Progenitor cell of endocrine pancreas (in vitro differentiated cells): ENCODE data around the gene ACTL7A. TPM values are rescaled to one million over a fixed set of nuclear protein-coding genes. Genes with fewer than 3 reads are reported as not detected.

Experiments
- DNase-seq: peaks from one replicate; pipeline ENCODE4 v3.0.0; 2021; ENCODE audit warnings: low spot score; ENCODE audit not compliant: unreplicated experiment
- H3K27ac Mint-ChIP-seq: 2 replicates; pipeline ENCODE4 v1.8.0; 2021; ENCODE audit warnings: mild to moderate bottlenecking, moderate library complexity, mixed read lengths
- H3K27me3 Mint-ChIP-seq: 2 replicates; pipeline ENCODE4 v1.8.0; 2021; ENCODE audit warnings: mixed read lengths
- H3K36me3 Mint-ChIP-seq: 2 replicates; pipeline ENCODE4 v1.8.0; 2022; ENCODE audit warnings: mixed read lengths; ENCODE audit not compliant: insufficient read depth
- H3K4me1 Mint-ChIP-seq: 2 replicates; pipeline ENCODE4 v1.8.0; 2021; ENCODE audit warnings: low read depth, mixed read lengths
- H3K4me3 Mint-ChIP-seq: 2 replicates; pipeline ENCODE4 v1.8.0; 2021; ENCODE audit warnings: low read depth, mild to moderate bottlenecking, moderate library complexity, mixed read lengths
- H3K9me3 Mint-ChIP-seq: 2 replicates; pipeline ENCODE4 v1.8.0; 2021; ENCODE audit warnings: low read depth, mixed read lengths
- total RNA-seq: library from RNA; stranded (reverse); gene quantifications from 2 replicates; pipeline ENCODE4 v1.2.1, GENCODE V29; 2021
- TF ChIP-seq, protein P1 (sequence below): fragments of 200-600 bp; sonication (generic); IDR thresholded peaks from one replicate; pipeline ENCODE4 v1.5.0; 2021; ENCODE audit warnings: antibody characterized with exemption, mild to moderate bottlenecking; ENCODE audit not compliant: unreplicated experiment

The ACTL7A gene
- total RNA-seq, 1 donor from 2014 or later: not detected

DNA sequence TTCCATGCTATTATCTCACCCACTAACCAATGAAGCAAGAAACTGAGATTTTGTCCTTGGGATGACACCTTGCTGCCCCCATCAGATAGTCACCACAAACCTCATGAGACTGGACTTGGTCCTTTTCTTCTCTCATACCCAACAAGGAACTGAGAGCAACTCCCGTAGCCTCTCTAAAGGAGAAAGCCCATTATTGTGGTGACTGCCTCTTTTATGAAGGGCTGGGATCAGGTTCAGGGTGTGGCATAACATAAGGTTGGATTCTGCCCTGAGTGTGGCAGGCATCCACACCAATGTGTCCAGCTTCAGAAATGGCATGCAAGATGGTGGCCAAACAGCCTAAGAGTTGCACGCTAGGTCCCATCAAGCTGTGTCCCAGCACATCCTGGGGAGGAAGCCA, 1.3 kb upstream of the ACTL7A start:
- Mint-ChIP-seq H3K4me3 (no peak overlapping the region), H3K36me3 (no peaks in the 10 kb centered on the region), H3K27me3 (peaks cover 4% of the 10 kb centered on the region), H3K4me1 (no peaks in the 10 kb centered on the region), H3K27ac (no peak overlapping the region), H3K9me3 (no peaks in the 10 kb centered on the region)
- no peak for DNase-seq
- TF ChIP-seq, protein P1, sequence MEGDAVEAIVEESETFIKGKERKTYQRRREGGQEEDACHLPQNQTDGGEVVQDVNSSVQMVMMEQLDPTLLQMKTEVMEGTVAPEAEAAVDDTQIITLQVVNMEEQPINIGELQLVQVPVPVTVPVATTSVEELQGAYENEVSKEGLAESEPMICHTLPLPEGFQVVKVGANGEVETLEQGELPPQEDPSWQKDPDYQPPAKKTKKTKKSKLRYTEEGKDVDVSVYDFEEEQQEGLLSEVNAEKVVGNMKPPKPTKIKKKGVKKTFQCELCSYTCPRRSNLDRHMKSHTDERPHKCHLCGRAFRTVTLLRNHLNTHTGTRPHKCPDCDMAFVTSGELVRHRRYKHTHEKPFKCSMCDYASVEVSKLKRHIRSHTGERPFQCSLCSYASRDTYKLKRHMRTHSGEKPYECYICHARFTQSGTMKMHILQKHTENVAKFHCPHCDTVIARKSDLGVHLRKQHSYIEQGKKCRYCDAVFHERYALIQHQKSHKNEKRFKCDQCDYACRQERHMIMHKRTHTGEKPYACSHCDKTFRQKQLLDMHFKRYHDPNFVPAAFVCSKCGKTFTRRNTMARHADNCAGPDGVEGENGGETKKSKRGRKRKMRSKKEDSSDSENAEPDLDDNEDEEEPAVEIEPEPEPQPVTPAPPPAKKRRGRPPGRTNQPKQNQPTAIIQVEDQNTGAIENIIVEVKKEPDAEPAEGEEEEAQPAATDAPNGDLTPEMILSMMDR: no peak

DNA sequence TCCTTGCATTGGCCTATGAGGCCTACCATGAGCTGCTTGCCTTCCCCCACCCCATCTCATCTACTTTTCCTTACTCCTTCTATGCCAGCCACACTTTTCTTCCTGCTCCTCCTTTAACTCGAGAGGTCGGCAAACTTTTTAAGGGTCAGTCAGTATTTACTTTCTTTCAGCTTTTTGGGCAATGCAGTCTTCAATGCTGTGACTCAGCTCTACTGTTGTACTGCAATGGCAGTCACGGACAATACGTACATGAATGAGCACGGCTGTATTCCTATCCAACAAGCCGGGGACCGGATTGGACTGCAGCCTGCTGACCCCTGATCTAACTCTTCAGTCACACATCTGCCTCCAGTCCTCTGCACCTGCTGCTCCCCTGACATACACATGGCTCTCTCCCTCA, 602 bp upstream of the ACTL7A start:
- no peaks in the 10 kb centered on the region for H3K4me1 Mint-ChIP-seq
- TF ChIP-seq, protein P1: no peak
- no peaks in the 10 kb centered on the region for H3K36me3 Mint-ChIP-seq

DNA sequence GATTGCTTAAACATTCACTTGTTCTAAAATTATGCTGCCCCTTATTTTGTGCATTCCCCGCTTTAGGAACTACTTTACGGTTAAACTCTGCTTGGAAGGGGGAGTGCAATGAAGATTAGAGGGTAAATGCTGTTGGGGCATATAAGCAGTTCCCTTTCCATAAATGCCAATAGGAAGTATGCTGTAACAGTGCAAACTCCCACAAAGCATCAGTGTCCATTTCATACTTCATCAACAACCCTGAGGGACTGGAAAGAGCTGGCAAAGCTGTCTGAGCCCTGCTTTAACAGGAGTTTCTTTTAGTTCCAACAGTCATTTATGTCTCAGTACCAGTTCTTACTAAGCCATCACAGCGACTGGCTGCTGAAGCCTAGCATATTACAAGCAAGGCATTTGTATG, 1.8 kb downstream of the ACTL7A start:
- TF ChIP-seq, protein P1: no peak
- Mint-ChIP-seq H3K9me3 (no peaks in the 10 kb centered on the region), H3K36me3 (peaks cover 6% of the 10 kb centered on the region), H3K4me3 (no peak overlapping the region), H3K27me3 (no peaks in the 10 kb centered on the region), H3K27ac (no peak overlapping the region), H3K4me1 (peaks cover 2% of the 10 kb centered on the region)
- DNase-seq: no peak

More for the DNA sequence above, 602 bp upstream of the ACTL7A start:
- peaks cover 3% of the 10 kb centered on the region for H3K27me3 Mint-ChIP-seq
- no peak overlapping the region for H3K27ac Mint-ChIP-seq
- H3K9me3 Mint-ChIP-seq: no peaks in the 10 kb centered on the region
- H3K4me3 Mint-ChIP-seq: no peak overlapping the region
- DNase-seq: no peak

DNA sequence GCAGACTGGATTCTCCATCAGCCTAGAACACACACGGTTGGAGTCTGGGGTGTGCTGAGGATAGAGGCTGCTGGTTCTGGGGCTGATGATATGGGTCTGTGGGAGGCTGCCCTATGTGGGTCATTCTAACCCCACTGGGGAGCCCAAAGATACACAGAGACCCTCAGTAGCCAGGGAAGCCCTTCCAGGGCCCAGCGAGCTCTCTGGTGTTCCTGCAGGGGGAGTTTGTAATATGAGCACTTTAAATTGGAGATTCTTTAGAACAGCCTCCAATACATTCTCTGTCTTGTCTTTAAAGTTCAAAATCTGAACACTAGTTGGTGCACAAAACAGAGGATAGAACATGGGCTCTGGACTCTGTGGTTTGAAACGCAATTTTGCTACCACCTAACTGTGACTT, 2.4 kb downstream of the ACTL7A start:
- TF ChIP-seq, protein P1: no peak
- H3K27ac Mint-ChIP-seq: no peak overlapping the region

DNA sequence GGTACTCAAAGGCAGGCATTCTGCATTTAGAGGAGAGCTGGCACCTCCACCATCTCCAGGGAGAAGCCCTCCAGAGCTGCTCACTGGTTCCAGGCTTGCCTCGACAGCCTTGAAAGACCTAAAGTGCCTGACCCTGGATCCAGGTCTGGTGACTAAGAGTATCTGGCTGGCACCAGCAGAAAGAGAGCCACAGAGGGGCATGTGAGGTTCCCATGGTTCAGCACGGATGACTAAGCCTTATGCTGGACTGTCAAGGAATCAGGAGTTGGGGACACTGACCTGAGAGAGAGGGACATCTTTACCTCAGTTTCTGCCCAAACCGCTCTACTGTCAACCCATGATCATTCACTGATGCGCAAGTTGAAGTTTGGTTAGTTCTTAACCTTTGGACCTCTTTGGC, 3.0 kb downstream of the ACTL7A start:
- DNase-seq: no peak
- Mint-ChIP-seq H3K27me3 (no peaks in the 10 kb centered on the region), H3K4me3 (no peak overlapping the region), H3K4me1 (peaks cover 10% of the 10 kb centered on the region), H3K27ac (no peak overlapping the region), H3K36me3 (peaks cover 6% of the 10 kb centered on the region), H3K9me3 (no peaks in the 10 kb centered on the region)
- TF ChIP-seq, protein P1: no peak

More for the DNA sequence above, 2.4 kb downstream of the ACTL7A start:
- peaks cover 8% of the 10 kb centered on the region for H3K4me1 Mint-ChIP-seq
- peaks cover 6% of the 10 kb centered on the region for H3K36me3 Mint-ChIP-seq
- H3K27me3 Mint-ChIP-seq: no peaks in the 10 kb centered on the region
- no peaks in the 10 kb centered on the region for H3K9me3 Mint-ChIP-seq
- no peak overlapping the region for H3K4me3 Mint-ChIP-seq
- no peak for DNase-seq
